GM18511 (cell line): ENCODE measurements around the gene CDK5RAP2.
"Not testable (repeated sequence)": the region's sequence is repeated elsewhere in the genome, so short reads cannot be mapped to it uniquely, and the experiment has no call there.

ENCODE experiments used
- ATAC-seq: cut with Tn5 transposase; IDR thresholded peaks from one replicate; pipeline ENCODE4 v1.9.1; 2021; ENCODE audit warnings: mild to moderate bottlenecking, moderate library complexity; ENCODE audit not compliant: unreplicated experiment

The CDK5RAP2 gene

GRCh38 chr9:120592210-120592609, 12.2 kb upstream of the CDK5RAP2 start:
- no peak for ATAC-seq

GRCh38 chr9:120587328-120587727, 7.4 kb upstream of the CDK5RAP2 start:
- no peak for ATAC-seq

- ATAC-seq = peak; percentile 66
These were observed 4.0 kb upstream of the CDK5RAP2 start for GRCh38 chr9:120583958-120584369.

- ATAC-seq = peak; percentile 43
These were observed 572 bp downstream of the CDK5RAP2 start for GRCh38 chr9:120579139-120580050.

- no peak for ATAC-seq
These were observed 5.5 kb downstream of the CDK5RAP2 start for GRCh38 chr9:120574473-120574872.

GRCh38 chr9:120572472-120572871, 7.5 kb downstream of the CDK5RAP2 start:
- no peak for ATAC-seq

GRCh38 chr9:120571443-120572257, 8.3 kb downstream of the CDK5RAP2 start:
- no peak for ATAC-seq

- ATAC-seq = no peak
These were observed 9.7 kb downstream of the CDK5RAP2 start for GRCh38 chr9:120570296-120570695.

GRCh38 chr9:120569556-120569955, 10.4 kb downstream of the CDK5RAP2 start:
- ATAC-seq = no peak

GRCh38 chr9:120568816-120569215, 11.2 kb downstream of the CDK5RAP2 start:
- no peak for ATAC-seq

GRCh38 chr9:120567874-120568273, 12.1 kb downstream of the CDK5RAP2 start:
- no peak for ATAC-seq

GRCh38 chr9:120567081-120567480, 12.9 kb downstream of the CDK5RAP2 start:
- no peak for ATAC-seq

GRCh38 chr9:120564589-120564988, 15.4 kb downstream of the CDK5RAP2 start:
- no peak for ATAC-seq

- no peak for ATAC-seq
These were observed 17.0 kb downstream of the CDK5RAP2 start for GRCh38 chr9:120562861-120563443.

- no peak for ATAC-seq
These were observed 18.3 kb downstream of the CDK5RAP2 start for GRCh38 chr9:120561709-120562108.

- ATAC-seq = no peak
These were observed 20.4 kb downstream of the CDK5RAP2 start for GRCh38 chr9:120559546-120559945.

GRCh38 chr9:120558454-120558853, 21.5 kb downstream of the CDK5RAP2 start:
- no peak for ATAC-seq

GRCh38 chr9:120557205-120557604, 22.8 kb downstream of the CDK5RAP2 start:
- no peak for ATAC-seq

- no peak for ATAC-seq
These were observed 23.2 kb downstream of the CDK5RAP2 start for GRCh38 chr9:120556775-120557174.

GRCh38 chr9:120555839-120556238, 24.1 kb downstream of the CDK5RAP2 start:
- ATAC-seq = no peak

GRCh38 chr9:120552210-120552704, 27.7 kb downstream of the CDK5RAP2 start:
- ATAC-seq = not testable (repeated sequence)
